NB4 (cell line): ENCODE measurements around the gene C4BPB.

Experiments
- DNase-seq: peaks from one replicate; pipeline ENCODE4 v3.0.0; 2010; ENCODE audit warnings: low read depth
- H3K4me3 ChIP-seq: one replicate; pipeline ENCODE4 v1.5.1; 2011; ENCODE audit warnings: mild to moderate bottlenecking, low read depth, low read length, moderate library complexity
- MYC ChIP-seq: IDR thresholded peaks from 2 replicates; pipeline ENCODE4 v1.6.1; 2011; ENCODE audit warnings: low read depth, low read length
- POLR2A ChIP-seq: IDR thresholded peaks from 2 replicates; pipeline ENCODE4 v1.6.1; 2011; ENCODE audit warnings: mild to moderate bottlenecking; ENCODE audit not compliant: insufficient read length; ENCODE audit errors: extremely low read depth
- TF ChIP-seq, protein P1 (sequence below): IDR thresholded peaks from 2 replicates; pipeline ENCODE4 v1.6.1; 2011; ENCODE audit warnings: low read depth, low read length
- TF ChIP-seq, protein P2 (sequence below): IDR thresholded peaks from one replicate; pipeline ENCODE4 v1.5.1; 2012; ENCODE audit warnings: low read depth, low read length

Gene C4BPB

DNA sequence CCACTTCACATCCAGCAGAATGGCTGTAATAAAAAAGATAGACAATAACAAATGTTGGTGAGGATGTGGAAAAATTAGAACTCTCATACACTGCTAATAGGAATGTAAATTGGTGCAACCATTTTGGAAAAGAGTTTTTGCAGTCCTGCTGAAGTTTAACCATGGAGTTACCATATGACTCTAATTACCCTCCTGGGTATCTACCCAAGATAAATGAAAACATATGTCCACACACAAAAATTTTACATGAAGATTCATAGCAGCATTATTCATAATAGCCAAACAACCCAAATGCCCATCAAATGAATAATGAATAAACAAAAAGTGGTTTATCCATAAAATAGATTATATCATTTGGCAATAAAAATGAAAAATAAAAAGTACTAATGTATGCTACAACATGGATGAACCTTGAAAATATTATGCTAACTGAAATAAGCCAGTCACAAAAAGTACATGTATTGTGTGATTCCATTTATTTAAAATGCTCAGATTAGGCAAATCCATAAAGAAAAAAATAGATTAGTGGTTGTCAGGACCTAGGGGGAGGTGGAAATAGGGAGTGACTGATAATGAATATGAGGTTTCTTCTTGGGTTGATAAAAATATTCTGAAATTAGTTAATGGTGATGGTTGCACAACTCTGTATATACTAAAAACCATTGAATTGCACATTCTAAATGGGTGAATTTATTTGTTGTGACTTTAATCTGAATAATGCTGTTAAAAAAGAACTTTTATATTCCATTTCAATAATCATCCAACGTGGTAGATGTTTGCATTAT lies 41.8 kb downstream of the C4BPB start:
- DNase-seq = no peak
- TF ChIP-seq MYC (no peak), POLR2A (no peak)
- TF ChIP-seq, protein P1, sequence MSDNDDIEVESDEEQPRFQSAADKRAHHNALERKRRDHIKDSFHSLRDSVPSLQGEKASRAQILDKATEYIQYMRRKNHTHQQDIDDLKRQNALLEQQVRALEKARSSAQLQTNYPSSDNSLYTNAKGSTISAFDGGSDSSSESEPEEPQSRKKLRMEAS = no peak
- TF ChIP-seq, protein P2, sequence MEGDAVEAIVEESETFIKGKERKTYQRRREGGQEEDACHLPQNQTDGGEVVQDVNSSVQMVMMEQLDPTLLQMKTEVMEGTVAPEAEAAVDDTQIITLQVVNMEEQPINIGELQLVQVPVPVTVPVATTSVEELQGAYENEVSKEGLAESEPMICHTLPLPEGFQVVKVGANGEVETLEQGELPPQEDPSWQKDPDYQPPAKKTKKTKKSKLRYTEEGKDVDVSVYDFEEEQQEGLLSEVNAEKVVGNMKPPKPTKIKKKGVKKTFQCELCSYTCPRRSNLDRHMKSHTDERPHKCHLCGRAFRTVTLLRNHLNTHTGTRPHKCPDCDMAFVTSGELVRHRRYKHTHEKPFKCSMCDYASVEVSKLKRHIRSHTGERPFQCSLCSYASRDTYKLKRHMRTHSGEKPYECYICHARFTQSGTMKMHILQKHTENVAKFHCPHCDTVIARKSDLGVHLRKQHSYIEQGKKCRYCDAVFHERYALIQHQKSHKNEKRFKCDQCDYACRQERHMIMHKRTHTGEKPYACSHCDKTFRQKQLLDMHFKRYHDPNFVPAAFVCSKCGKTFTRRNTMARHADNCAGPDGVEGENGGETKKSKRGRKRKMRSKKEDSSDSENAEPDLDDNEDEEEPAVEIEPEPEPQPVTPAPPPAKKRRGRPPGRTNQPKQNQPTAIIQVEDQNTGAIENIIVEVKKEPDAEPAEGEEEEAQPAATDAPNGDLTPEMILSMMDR = no peak

DNA sequence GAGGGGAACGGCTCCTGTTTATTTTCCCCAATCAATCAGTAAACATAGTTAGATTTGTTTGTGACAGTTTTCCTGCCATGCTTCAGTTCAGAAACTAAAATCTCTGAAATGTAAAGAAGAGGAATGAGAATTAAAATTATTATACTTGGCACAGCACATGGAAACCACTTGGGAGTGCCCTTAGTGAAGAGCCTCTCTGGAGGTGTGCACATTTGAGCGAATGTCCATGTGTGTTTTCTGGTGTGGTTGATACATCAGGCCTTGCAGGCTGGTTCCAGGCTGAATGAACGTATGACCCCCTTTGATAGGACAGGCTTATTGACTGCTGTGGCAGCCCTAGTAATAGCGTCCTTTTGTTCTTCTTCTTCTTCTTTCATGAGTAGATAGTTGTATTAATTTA lies 42.5 kb downstream of the C4BPB start:
- DNase-seq = no peak
- H3K4me3 ChIP-seq = no peak overlapping the region
- TF ChIP-seq POLR2A (no peak), MYC (no peak)
- TF ChIP-seq, protein P1 = no peak
- TF ChIP-seq, protein P2 = no peak

More for the DNA sequence above, 41.8 kb downstream of the C4BPB start:
- H3K4me3 ChIP-seq = no peak overlapping the region

DNA sequence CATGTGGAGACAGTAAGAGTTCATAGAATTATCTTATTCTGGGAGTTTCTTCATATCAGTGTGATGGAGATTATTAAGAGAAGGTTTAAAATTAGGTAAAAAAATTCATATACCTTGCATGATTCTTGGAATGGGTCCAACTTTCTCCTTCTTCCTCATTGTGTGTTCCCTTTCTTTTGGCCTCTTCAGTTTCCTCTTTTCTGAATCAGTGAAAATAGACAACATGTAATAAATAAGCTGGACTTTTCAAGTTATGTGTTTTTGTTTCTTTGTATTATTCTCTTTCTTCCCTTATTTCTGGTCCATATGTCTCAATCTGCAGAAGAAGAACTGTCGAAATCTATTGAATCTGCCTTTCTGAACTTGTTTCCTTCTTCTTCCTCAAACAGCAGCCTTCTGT lies 45.9 kb downstream of the C4BPB start:
- DNase-seq = peak; percentile 41

DNA sequence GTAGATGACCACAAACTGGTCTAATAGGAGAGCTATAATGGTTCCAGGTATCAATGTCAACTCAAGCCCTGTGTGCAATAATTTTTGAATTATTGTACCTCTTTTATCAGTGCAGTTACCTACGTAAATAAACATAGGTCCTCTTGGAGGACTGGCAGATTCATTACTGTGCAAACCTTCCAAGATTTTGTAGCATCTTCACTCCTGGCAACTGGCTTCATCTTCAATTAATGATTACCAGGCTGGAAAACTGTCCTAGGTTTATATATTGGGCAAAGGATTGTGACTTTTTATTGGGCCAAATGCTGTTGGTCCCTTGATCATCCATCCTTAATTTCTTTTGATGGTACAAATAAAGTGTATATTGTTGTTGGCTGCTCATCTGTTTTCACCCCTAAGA lies 51.0 kb downstream of the C4BPB start:
- TF ChIP-seq, protein P1 = no peak
- TF ChIP-seq POLR2A = no peak
- TF ChIP-seq, protein P2 = no peak
- no peak for TF ChIP-seq MYC
- H3K4me3 ChIP-seq = no peak overlapping the region
- no peak for DNase-seq

More for the DNA sequence above, 45.9 kb downstream of the C4BPB start:
- TF ChIP-seq, protein P2 = no peak
- TF ChIP-seq, protein P1 = no peak
- no peak overlapping the region for H3K4me3 ChIP-seq

DNA sequence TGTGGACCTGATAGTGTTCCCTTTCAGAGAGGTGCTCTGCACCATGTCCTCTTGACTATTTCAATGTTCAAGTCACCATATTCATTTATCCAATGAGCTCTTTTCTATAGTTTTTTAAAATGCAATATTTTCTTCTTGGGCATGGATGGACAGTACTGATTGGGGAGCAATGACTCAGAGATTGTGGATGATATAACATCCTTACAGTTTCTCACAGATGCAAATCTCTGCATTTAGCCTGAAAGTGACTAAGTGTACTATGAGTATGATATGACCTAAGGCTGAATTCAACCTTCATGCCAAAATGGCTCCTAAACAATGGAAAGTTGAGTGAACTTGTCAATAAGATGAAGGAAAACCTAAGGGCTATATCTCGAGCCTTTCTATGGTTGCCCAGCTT lies 51.9 kb downstream of the C4BPB start:
- no peak overlapping the region for H3K4me3 ChIP-seq
- TF ChIP-seq, protein P1 = no peak
- TF ChIP-seq MYC (no peak), POLR2A (no peak)
- TF ChIP-seq, protein P2 = no peak
- no peak for DNase-seq
